ENCODE data around the gene METTL26.

DNA sequence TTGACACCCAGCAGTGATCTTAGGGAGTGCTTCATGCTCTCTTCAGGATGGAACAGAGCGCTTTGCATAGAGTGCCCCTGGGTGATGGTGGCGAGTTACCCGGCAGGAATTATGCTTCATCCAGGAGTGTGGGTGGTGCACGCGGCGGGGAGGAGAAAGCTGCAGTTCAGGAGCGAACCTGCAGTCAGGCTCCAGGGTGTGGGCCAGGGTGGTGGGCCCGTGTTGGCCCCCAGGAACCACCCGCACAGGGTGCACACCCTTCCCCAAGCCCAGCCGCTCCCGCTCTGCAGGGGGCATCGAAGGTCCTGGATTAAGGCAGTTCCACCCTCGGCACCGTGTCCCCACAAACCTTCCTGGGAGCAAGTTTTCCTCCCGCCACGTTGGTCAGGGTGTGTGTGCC, 42.3 kb downstream of the METTL26 start:
- TF ChIP-seq POLR2A (IDR thresholded peaks at IDR 0.05; ENCODE audit: low read depth, low read length) = no peak
- TF ChIP-seq TAF1 (IDR thresholded peaks at IDR 0.05; ENCODE audit: low read depth, low read length) = no peak
- no peak for TF ChIP-seq POLR2AphosphoS5 (IDR thresholded peaks at IDR 0.05; ENCODE audit: low read depth, low read length)

All from GM12891 (cell line).